Urinary bladder (tissue), 4 donors: ENCODE results near the gene TASOR. TPM values are rescaled to one million over a fixed set of nuclear protein-coding genes. Genes with fewer than 3 reads are reported as not detected.
A peak's percentile ranks its signal among the peaks of the same experiment; 100 is the strongest.
"Not testable (repeated sequence)": the region's sequence is repeated elsewhere in the genome, so short reads cannot be mapped to it uniquely, and the experiment has no call there.

ENCODE experiments used
- DNase-seq: peaks from one replicate; pipeline ENCODE4 v3.0.0-alpha.2; 2015; ENCODE audit errors: extremely low spot score
- H3K27ac ChIP-seq: one replicate; pipeline ENCODE4 v1.5.1; 2013; ENCODE audit warnings: low read depth, mild to moderate bottlenecking, moderate library complexity
- H3K36me3 ChIP-seq: one replicate; pipeline ENCODE4 v1.6.1; 2013; ENCODE audit warnings: mild to moderate bottlenecking, moderate library complexity; ENCODE audit not compliant: insufficient read depth
- H3K4me1 ChIP-seq: one replicate; pipeline ENCODE4 v1.6.1; 2013; ENCODE audit warnings: mild to moderate bottlenecking, moderate library complexity; ENCODE audit not compliant: insufficient read depth
- H3K4me3 ChIP-seq: one replicate; pipeline ENCODE4 v1.5.1; 2013; ENCODE audit warnings: low read depth, low read length
- WGBS: extraction: QIAGEN DNeasy Blood & Tissue Kit; methylation state at CpG from one replicate; pipeline ENCODE4 v1.1.7; 2013; 5-methylcytosine and 5-hydroxymethylcytosine counted together
- polyA plus RNA-seq: library from polyadenylated mRNA; stranded (reverse); fragments of 200-250 nt; gene quantifications from one replicate; pipeline ENCODE4 v1.2.3, GENCODE V29; 2013
- total RNA-seq: library from RNA; depleted of rRNA; stranded (reverse); fragments of >200 nt; gene quantifications from one replicate; pipeline ENCODE4 v1.2.3, GENCODE V29; 2014
- donor health status: healthy with polysubstance abuse.
- donor health status: healthy.

TASOR gene
- total and polyA plus RNA-seq, 2 donors = 30.9 to 182 TPM

GRCh38 chr3:56694867-56695683 is 12.0 kb upstream of the TASOR start:
- H3K4me3 ChIP-seq = no peak overlapping the region
- 60% methylated on average over 4 of the region's 4 CpGs for WGBS
- H3K36me3 ChIP-seq = no peaks in the 10 kb centered on the region
- no peak for DNase-seq
- H3K4me1 ChIP-seq = no peaks in the 10 kb centered on the region
- H3K27ac ChIP-seq = no peak overlapping the region

GRCh38 chr3:56693750-56694149 is 10.7 kb upstream of the TASOR start:
- 74% methylated on average over 3 of the region's 3 CpGs for WGBS
- Histone ChIP-seq H3K4me3 (no peak overlapping the region), H3K4me1 (no peaks in the 10 kb centered on the region), H3K27ac (no peak overlapping the region), H3K36me3 (no peaks in the 10 kb centered on the region)
- DNase-seq = no peak

GRCh38 chr3:56692520-56693433 is 9.7 kb upstream of the TASOR start:
- H3K4me3 ChIP-seq, H3K4me1 ChIP-seq, H3K36me3 ChIP-seq, H3K27ac ChIP-seq, DNase-seq: not testable (repeated sequence)
- 74% methylated on average over 15 of the region's 15 CpGs for WGBS

GRCh38 chr3:56692001-56692365 is 8.9 kb upstream of the TASOR start:
- WGBS = 97% methylated on average over 20 of the region's 21 CpGs
- not testable (repeated sequence) for H3K36me3 ChIP-seq, DNase-seq, H3K4me1 ChIP-seq, H3K27ac ChIP-seq, H3K4me3 ChIP-seq

GRCh38 chr3:56691165-56692000 is 8.3 kb upstream of the TASOR start:
- H3K36me3 ChIP-seq = no peaks in the 10 kb centered on the region

GRCh38 chr3:56689303-56689702 is 6.2 kb upstream of the TASOR start:
- DNase-seq = no peak
- Histone ChIP-seq H3K36me3 (no peaks in the 10 kb centered on the region), H3K4me3 (no peak overlapping the region), H3K27ac (no peak overlapping the region), H3K4me1 (no peaks in the 10 kb centered on the region)
- WGBS = 93% methylated on average over 1 of the region's 1 CpG

More at GRCh38 chr3:56691165-56692000, 8.3 kb upstream of the TASOR start:
- no peak for DNase-seq
- Histone ChIP-seq H3K4me1 (no peaks in the 10 kb centered on the region), H3K4me3 (no peak overlapping the region), H3K27ac (no peak overlapping the region)
- WGBS = 97% methylated on average over 19 of the region's 19 CpGs

GRCh38 chr3:56688191-56688590 is 5.1 kb upstream of the TASOR start:
- no peak overlapping the region for H3K4me3 ChIP-seq
- DNase-seq = no peak
- WGBS = 71% methylated on average over 1 of the region's 1 CpG

GRCh38 chr3:56684029-56684428 is 964 bp upstream of the TASOR start:
- 68% methylated on average over 13 of the region's 13 CpGs for WGBS
- Histone ChIP-seq H3K27ac (no peak overlapping the region), H3K36me3 (no peaks in the 10 kb centered on the region), H3K4me1 (no peaks in the 10 kb centered on the region), H3K4me3 (no peak overlapping the region)
- no peak for DNase-seq

More at GRCh38 chr3:56688191-56688590, 5.1 kb upstream of the TASOR start:
- Histone ChIP-seq H3K36me3 (no peaks in the 10 kb centered on the region), H3K27ac (no peak overlapping the region), H3K4me1 (no peaks in the 10 kb centered on the region)

- Histone ChIP-seq H3K36me3 (no peaks in the 10 kb centered on the region), H3K4me1 (no peaks in the 10 kb centered on the region), H3K4me3 (peak overlapping the region; percentile 61), H3K27ac (peak overlapping the region; percentile 97)
- WGBS = under 1% methylated on average over 58 of the region's 58 CpGs
- DNase-seq = peak; percentile 43
Measured at GRCh38 chr3:56682462-56683121, 473 bp downstream of the TASOR start.

GRCh38 chr3:56681984-56682461 is 1.0 kb downstream of the TASOR start:
- Histone ChIP-seq H3K4me1 (no peaks in the 10 kb centered on the region), H3K27ac (peak overlapping the region; percentile 97), H3K36me3 (no peaks in the 10 kb centered on the region), H3K4me3 (peak overlapping the region; percentile 61)
- 18% methylated on average over 10 of the region's 10 CpGs for WGBS
- no peak for DNase-seq

- no peaks in the 10 kb centered on the region for H3K4me1 ChIP-seq
- H3K4me3 ChIP-seq = no peak overlapping the region
- no peaks in the 10 kb centered on the region for H3K36me3 ChIP-seq
- no peak overlapping the region for H3K27ac ChIP-seq
- no peak for DNase-seq
Measured at GRCh38 chr3:56680054-56680580, 2.9 kb downstream of the TASOR start.

- H3K4me1 ChIP-seq = no peaks in the 10 kb centered on the region
- no peak for DNase-seq
- H3K27ac ChIP-seq = no peak overlapping the region
- H3K4me3 ChIP-seq = no peak overlapping the region
- H3K36me3 ChIP-seq = peaks cover 3% of the 10 kb centered on the region
- 59% methylated on average over 1 of the region's 1 CpG for WGBS
Measured at GRCh38 chr3:56677286-56677685, 5.8 kb downstream of the TASOR start.
